ENCODE measurements around the gene CHTF18. TPM values are rescaled to one million over a fixed set of nuclear protein-coding genes. Genes with fewer than 3 reads are reported as not detected.

CHTF18 gene
- total RNA-seq, 1 experiment from 2014 or later = 102 TPM

GRCh38 chr16:781346-782010 is 6.9 kb upstream of the CHTF18 start:
- Histone ChIP-seq H3K36me3 (ENCODE audit: control insufficient read depth, insufficient read depth, low read length) (peaks cover 1% of the 10 kb centered on the region; the same call in 1 of the 2 replicates), H3K9me3 (no peaks in the 10 kb centered on the region), H3K27me3 (replicated peaks; ENCODE audit: control insufficient read depth, insufficient read depth, low read length) (no peaks in the 10 kb centered on the region), H3K4me1 (0 out of 2 replicates have a peak, but pooled peaks cover 3% of the 10 kb centered on the region), H3K4me3 (ENCODE audit: low read depth, low read length) (no peak overlapping the region)
- H3K9me3 Mint-ChIP-seq (ENCODE audit: unreplicated experiment) = no peaks in the 10 kb centered on the region
- intact Hi-C loops (cut with micrococcal nuclease; ENCODE audit: unreplicated experiment) = loop anchor here (10.0 kb wide), 1 partner anchor 67 kb away; the partner anchor contains the start of gene METRN
- H3K4me1 Mint-ChIP-seq (ENCODE audit: low read depth, unreplicated experiment) = no peaks in the 10 kb centered on the region
- no peaks in the 10 kb centered on the region for H3K27me3 Mint-ChIP-seq (ENCODE audit: insufficient read depth, unreplicated experiment)
- H3K4me3 Mint-ChIP-seq (ENCODE audit: unreplicated experiment) = no peak overlapping the region
- DNase-seq = no peak
- TF ChIP-seq, protein P1, sequence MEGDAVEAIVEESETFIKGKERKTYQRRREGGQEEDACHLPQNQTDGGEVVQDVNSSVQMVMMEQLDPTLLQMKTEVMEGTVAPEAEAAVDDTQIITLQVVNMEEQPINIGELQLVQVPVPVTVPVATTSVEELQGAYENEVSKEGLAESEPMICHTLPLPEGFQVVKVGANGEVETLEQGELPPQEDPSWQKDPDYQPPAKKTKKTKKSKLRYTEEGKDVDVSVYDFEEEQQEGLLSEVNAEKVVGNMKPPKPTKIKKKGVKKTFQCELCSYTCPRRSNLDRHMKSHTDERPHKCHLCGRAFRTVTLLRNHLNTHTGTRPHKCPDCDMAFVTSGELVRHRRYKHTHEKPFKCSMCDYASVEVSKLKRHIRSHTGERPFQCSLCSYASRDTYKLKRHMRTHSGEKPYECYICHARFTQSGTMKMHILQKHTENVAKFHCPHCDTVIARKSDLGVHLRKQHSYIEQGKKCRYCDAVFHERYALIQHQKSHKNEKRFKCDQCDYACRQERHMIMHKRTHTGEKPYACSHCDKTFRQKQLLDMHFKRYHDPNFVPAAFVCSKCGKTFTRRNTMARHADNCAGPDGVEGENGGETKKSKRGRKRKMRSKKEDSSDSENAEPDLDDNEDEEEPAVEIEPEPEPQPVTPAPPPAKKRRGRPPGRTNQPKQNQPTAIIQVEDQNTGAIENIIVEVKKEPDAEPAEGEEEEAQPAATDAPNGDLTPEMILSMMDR (IDR thresholded peaks at IDR 0.05; ENCODE audit: insufficient read depth in 1 of 2, low read depth in 1 of 2, low read length in 1 of 2, severe bottlenecking in 1 of 2, unreplicated experiment in 1 of 2) = no peak
- no TSS peak for BruUV-seq (replicated peaks)
- H3K27ac Mint-ChIP-seq (ENCODE audit: unreplicated experiment) = no peak overlapping the region
- CTCF ChIA-PET = no interaction called here
- POLR2A ChIA-PET = no interaction called here
- peaks cover 19% of the 10 kb centered on the region for H3K36me3 Mint-ChIP-seq (ENCODE audit: insufficient read depth, unreplicated experiment)

DNA sequence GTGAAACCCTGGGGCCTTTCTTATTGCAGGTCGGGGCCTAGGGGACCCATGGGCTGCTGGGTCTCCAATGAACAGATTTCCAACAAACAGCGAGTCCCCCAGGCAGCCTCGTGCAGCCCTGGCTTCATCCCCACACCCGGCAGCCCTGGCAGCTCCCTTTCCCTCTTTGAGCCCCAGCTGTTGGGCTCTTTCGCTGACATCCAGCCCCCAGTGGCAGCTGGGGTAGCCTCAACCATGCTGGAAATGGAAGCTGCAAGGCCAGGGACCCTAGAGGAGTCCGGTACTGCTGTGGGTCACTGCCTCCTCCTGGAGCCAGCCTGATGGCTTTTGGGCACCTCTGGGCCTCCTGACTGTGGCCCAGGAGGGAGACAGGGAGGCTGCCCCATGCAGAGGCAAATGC is 6.2 kb upstream of the CHTF18 start:
- Mint-ChIP-seq H3K4me3 (ENCODE audit: unreplicated experiment) (no peak overlapping the region), H3K4me1 (ENCODE audit: low read depth, unreplicated experiment) (no peaks in the 10 kb centered on the region), H3K36me3 (ENCODE audit: insufficient read depth, unreplicated experiment) (peaks cover 19% of the 10 kb centered on the region), H3K27ac (ENCODE audit: unreplicated experiment) (no peak overlapping the region), H3K9me3 (ENCODE audit: unreplicated experiment) (no peaks in the 10 kb centered on the region), H3K27me3 (ENCODE audit: insufficient read depth, unreplicated experiment) (no peaks in the 10 kb centered on the region)
- ChIA-PET POLR2A (no interaction called here), CTCF (no interaction called here)
- Histone ChIP-seq H3K36me3 (ENCODE audit: control insufficient read depth, insufficient read depth, low read length) (peaks cover 3% of the 10 kb centered on the region; the same call in 1 of the 2 replicates), H3K9me3 (no peaks in the 10 kb centered on the region), H3K4me1 (peaks cover 6% of the 10 kb centered on the region; the same call in 1 of the 2 replicates), H3K4me3 (ENCODE audit: low read depth, low read length) (no peak overlapping the region), H3K27me3 (replicated peaks; ENCODE audit: control insufficient read depth, insufficient read depth, low read length) (no peaks in the 10 kb centered on the region)
- intact Hi-C loops (cut with micrococcal nuclease; ENCODE audit: unreplicated experiment) = loop anchor here (10.0 kb wide), 1 partner anchor 67 kb away; the partner anchor contains the start of gene METRN
- BruUV-seq (replicated peaks) = no TSS peak
- TF ChIP-seq, protein P1 (IDR thresholded peaks at IDR 0.05; ENCODE audit: insufficient read depth in 1 of 2, low read depth in 1 of 2, low read length in 1 of 2, severe bottlenecking in 1 of 2, unreplicated experiment in 1 of 2) = no peak
- DNase-seq = no peak

- Histone ChIP-seq H3K36me3 (ENCODE audit: control insufficient read depth, insufficient read depth, low read length) (peaks cover 3% of the 10 kb centered on the region; the same call in 1 of the 2 replicates), H3K27me3 (replicated peaks; ENCODE audit: control insufficient read depth, insufficient read depth, low read length) (no peaks in the 10 kb centered on the region), H3K9me3 (no peaks in the 10 kb centered on the region), H3K4me1 (peaks cover 7% of the 10 kb centered on the region; the same call in 1 of the 2 replicates), H3K4me3 (ENCODE audit: low read depth, low read length) (no peak overlapping the region)
- no peak overlapping the region for H3K4me3 Mint-ChIP-seq (ENCODE audit: unreplicated experiment)
- no peak for DNase-seq
- POLR2A ChIA-PET = no interaction called here
- TF ChIP-seq, protein P1 (IDR thresholded peaks at IDR 0.05; ENCODE audit: insufficient read depth in 1 of 2, low read depth in 1 of 2, low read length in 1 of 2, severe bottlenecking in 1 of 2, unreplicated experiment in 1 of 2) = no peak
- CTCF ChIA-PET = no interaction called here
- intact Hi-C loops (cut with micrococcal nuclease; ENCODE audit: unreplicated experiment) = loop anchor here (10.0 kb wide), 1 partner anchor 68 kb away; the partner anchor contains the start of gene METRN
- no peak overlapping the region for H3K27ac Mint-ChIP-seq (ENCODE audit: unreplicated experiment)
- no peaks in the 10 kb centered on the region for H3K27me3 Mint-ChIP-seq (ENCODE audit: insufficient read depth, unreplicated experiment)
- H3K9me3 Mint-ChIP-seq (ENCODE audit: unreplicated experiment) = no peaks in the 10 kb centered on the region
- BruUV-seq (replicated peaks) = no TSS peak
- H3K36me3 Mint-ChIP-seq (ENCODE audit: insufficient read depth, unreplicated experiment) = peaks cover 24% of the 10 kb centered on the region
- H3K4me1 Mint-ChIP-seq (ENCODE audit: low read depth, unreplicated experiment) = no peaks in the 10 kb centered on the region
Measured at GRCh38 chr16:782766-783403, 5.5 kb upstream of the CHTF18 start.
